ENCODE measurements around the gene TEDDM1.
"Not testable (repeated sequence)": the region's sequence is repeated elsewhere in the genome, so short reads cannot be mapped to it uniquely, and the experiment has no call there.

The TEDDM1 gene

GRCh38 chr1:182400567-182400966 is at the start of gene TEDDM1:
TEDDM1 (minus strand) TSS chr1:182400667; CDS start chr1:182400485, 182 bp downstream.
- Histone ChIP-seq H3K27me3 (ENCODE audit: insufficient read depth, low read length, poor library complexity, severe bottlenecking) (no peaks in the 10 kb centered on the region), H3K4me2 (ENCODE audit: low read depth, low read length, poor library complexity, severe bottlenecking) (no peak within 1 kb of the TSS), H2AFZ (ENCODE audit: low read length) (no peak within 1 kb of the TSS), H3K4me3 (ENCODE audit: low read length, poor library complexity, severe bottlenecking) (no peak within 1 kb of the TSS), H3K4me1 (ENCODE audit: insufficient read depth, low read length, poor library complexity, severe bottlenecking) (peaks cover 11% of the 10 kb centered on the region), H3K9me3 (ENCODE audit: insufficient read depth, low read depth, low read length) (no peaks in the 10 kb centered on the region), H4K20me1 (ENCODE audit: insufficient read depth, low read length, poor library complexity, severe bottlenecking) (no peaks in the 10 kb centered on the region), H3K79me2 (ENCODE audit: insufficient read depth, low read length) (no peaks in the 10 kb centered on the region), H3F3A (ENCODE audit: low read depth) (no peaks in the 10 kb centered on the region), H3K9ac (ENCODE audit: low read depth, low read length, poor library complexity, severe bottlenecking) (no peak within 1 kb of the TSS), H3K36me3 (ENCODE audit: insufficient read depth, low read length) (no peaks in the 10 kb centered on the region), H3K9me2 (replicated peaks; ENCODE audit: low read depth, low read length) (no peaks in the 10 kb centered on the region)
- no peak for TF ChIP-seq CTCF (conservative IDR thresholded peaks at IDR 0.05; ENCODE audit: low read length)
- no peak for TF ChIP-seq EZH2phosphoT487 (IDR thresholded peaks at IDR 0.05; ENCODE audit: borderline replicate concordance)

GRCh38 chr1:182450087-182450486 is 49.6 kb upstream of the TEDDM1 start, which contains the start of gene RGSL1:
RGSL1 (plus strand) TSS chr1:182450146; CDS start chr1:182450166, 20 bp downstream.
- H3K4me1 ChIP-seq (ENCODE audit: insufficient read depth, low read length, poor library complexity, severe bottlenecking), result no peaks in the 10 kb centered on the region
- H3K79me2 ChIP-seq (ENCODE audit: insufficient read depth, low read length), result no peaks in the 10 kb centered on the region
- TF ChIP-seq EZH2phosphoT487 (IDR thresholded peaks at IDR 0.05; ENCODE audit: borderline replicate concordance) (no peak), CTCF (conservative IDR thresholded peaks at IDR 0.05; ENCODE audit: low read length) (no peak)
- H3K36me3 ChIP-seq (ENCODE audit: insufficient read depth, low read length), result no peaks in the 10 kb centered on the region
- H3K9me2 ChIP-seq (replicated peaks; ENCODE audit: low read depth, low read length), result no peaks in the 10 kb centered on the region
- H3K4me3 ChIP-seq (ENCODE audit: low read length, poor library complexity, severe bottlenecking), result no peak within 1 kb of the TSS
- H2AFZ ChIP-seq (ENCODE audit: low read length), result no peak within 1 kb of the TSS
- no peaks in the 10 kb centered on the region for H4K20me1 ChIP-seq (ENCODE audit: insufficient read depth, low read length, poor library complexity, severe bottlenecking)
- H3K9me3 ChIP-seq (ENCODE audit: insufficient read depth, low read depth, low read length), result no peaks in the 10 kb centered on the region
- H3K27me3 ChIP-seq (ENCODE audit: insufficient read depth, low read length, poor library complexity, severe bottlenecking), result no peaks in the 10 kb centered on the region
- no peak within 1 kb of the TSS for H3K9ac ChIP-seq (ENCODE audit: low read depth, low read length, poor library complexity, severe bottlenecking)
- H3F3A ChIP-seq (ENCODE audit: low read depth), result no peaks in the 10 kb centered on the region
- no peak within 1 kb of the TSS for H3K4me2 ChIP-seq (ENCODE audit: low read depth, low read length, poor library complexity, severe bottlenecking)

GRCh38 chr1:182447660-182448059 is 47.2 kb upstream of the TEDDM1 start:
- no peak overlapping the region for H3K4me3 ChIP-seq (ENCODE audit: low read length, poor library complexity, severe bottlenecking)
- H3K4me1 ChIP-seq (ENCODE audit: insufficient read depth, low read length, poor library complexity, severe bottlenecking), result no peaks in the 10 kb centered on the region
- no peaks in the 10 kb centered on the region for H3K9me3 ChIP-seq (ENCODE audit: insufficient read depth, low read depth, low read length)
- H3K4me2 ChIP-seq (ENCODE audit: low read depth, low read length, poor library complexity, severe bottlenecking), result no peak overlapping the region
- TF ChIP-seq CTCF (conservative IDR thresholded peaks at IDR 0.05; ENCODE audit: low read length) (no peak), EZH2phosphoT487 (IDR thresholded peaks at IDR 0.05; ENCODE audit: borderline replicate concordance) (no peak)
- no peaks in the 10 kb centered on the region for H3K36me3 ChIP-seq (ENCODE audit: insufficient read depth, low read length)
- H4K20me1 ChIP-seq (ENCODE audit: insufficient read depth, low read length, poor library complexity, severe bottlenecking), result no peaks in the 10 kb centered on the region
- no peak overlapping the region for H3K9ac ChIP-seq (ENCODE audit: low read depth, low read length, poor library complexity, severe bottlenecking)
- no peaks in the 10 kb centered on the region for H3F3A ChIP-seq (ENCODE audit: low read depth)
- H3K79me2 ChIP-seq (ENCODE audit: insufficient read depth, low read length), result no peaks in the 10 kb centered on the region
- no peak overlapping the region for H2AFZ ChIP-seq (ENCODE audit: low read length)
- no peaks in the 10 kb centered on the region for H3K27me3 ChIP-seq (ENCODE audit: insufficient read depth, low read length, poor library complexity, severe bottlenecking)
- no peaks in the 10 kb centered on the region for H3K9me2 ChIP-seq (replicated peaks; ENCODE audit: low read depth, low read length)

GRCh38 chr1:182447124-182447523 is 46.7 kb upstream of the TEDDM1 start:
- H3K27me3 ChIP-seq (ENCODE audit: insufficient read depth, low read length, poor library complexity, severe bottlenecking); H3K4me1 ChIP-seq (ENCODE audit: insufficient read depth, low read length, poor library complexity, severe bottlenecking); H2AFZ ChIP-seq (ENCODE audit: low read length); H3K9me2 ChIP-seq (replicated peaks; ENCODE audit: low read depth, low read length); H3K9me3 ChIP-seq (ENCODE audit: insufficient read depth, low read depth, low read length); H3K4me2 ChIP-seq (ENCODE audit: low read depth, low read length, poor library complexity, severe bottlenecking); H3K79me2 ChIP-seq (ENCODE audit: insufficient read depth, low read length); H3K36me3 ChIP-seq (ENCODE audit: insufficient read depth, low read length); H3K4me3 ChIP-seq (ENCODE audit: low read length, poor library complexity, severe bottlenecking); H3K9ac ChIP-seq (ENCODE audit: low read depth, low read length, poor library complexity, severe bottlenecking); H4K20me1 ChIP-seq (ENCODE audit: insufficient read depth, low read length, poor library complexity, severe bottlenecking); H3F3A ChIP-seq (ENCODE audit: low read depth): not testable (repeated sequence)
